NB4 (cell line): ENCODE results near the gene FXYD2.

Experiments used
- MYC ChIP-seq: IDR thresholded peaks from 2 replicates; pipeline ENCODE4 v1.6.1; 2011; ENCODE audit warnings: low read depth, low read length
- POLR2A ChIP-seq: IDR thresholded peaks from 2 replicates; pipeline ENCODE4 v1.6.1; 2011; ENCODE audit warnings: mild to moderate bottlenecking; ENCODE audit not compliant: insufficient read length; ENCODE audit errors: extremely low read depth
- TF ChIP-seq, protein P1 (sequence below): IDR thresholded peaks from one replicate; pipeline ENCODE4 v1.5.1; 2012; ENCODE audit warnings: low read depth, low read length
- TF ChIP-seq, protein P2 (sequence below): IDR thresholded peaks from 2 replicates; pipeline ENCODE4 v1.6.1; 2011; ENCODE audit warnings: low read depth, low read length

DNA sequence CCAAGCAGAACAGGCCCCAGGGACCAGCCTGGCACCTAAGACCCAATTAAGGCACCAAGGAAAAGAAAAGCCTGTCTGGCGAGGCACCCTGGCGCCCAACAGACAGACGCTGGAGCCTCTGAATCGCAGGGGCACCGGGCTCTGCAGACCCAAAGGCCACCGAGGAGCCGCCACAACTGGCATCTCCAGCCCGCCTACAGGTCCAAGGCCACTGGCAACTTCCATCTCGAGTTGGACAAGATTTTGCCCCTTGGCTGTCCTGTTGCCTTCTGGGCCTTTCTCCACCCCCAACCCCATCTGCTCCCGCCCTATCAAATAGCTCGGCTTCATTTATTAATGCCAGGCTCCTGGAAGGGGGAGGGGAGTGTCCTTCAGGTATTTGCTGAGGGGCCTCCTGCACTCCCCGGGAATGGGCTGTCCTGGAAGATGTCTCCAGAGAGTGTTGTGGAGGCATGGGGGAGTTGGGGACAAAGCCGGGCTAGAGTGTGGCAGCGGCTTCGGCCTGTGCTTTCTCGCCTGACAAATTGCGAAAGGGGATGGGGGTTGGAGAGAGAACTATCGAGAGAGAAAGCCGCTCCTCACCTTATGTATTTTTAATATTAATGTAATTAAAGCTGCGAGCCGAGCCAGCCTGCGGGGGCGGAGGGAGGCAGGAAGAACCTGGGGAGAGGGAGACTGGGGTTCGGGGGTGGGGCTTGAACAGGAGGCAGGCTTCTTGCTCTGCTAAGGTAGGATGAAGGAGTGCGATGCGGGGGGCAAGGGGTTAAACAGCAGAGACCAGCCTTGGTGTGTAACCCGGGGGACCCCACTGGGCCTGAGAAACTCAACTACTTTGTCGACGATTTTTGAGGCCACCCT lies 29.5 kb downstream of the FXYD2 start:
- TF ChIP-seq, protein P1, sequence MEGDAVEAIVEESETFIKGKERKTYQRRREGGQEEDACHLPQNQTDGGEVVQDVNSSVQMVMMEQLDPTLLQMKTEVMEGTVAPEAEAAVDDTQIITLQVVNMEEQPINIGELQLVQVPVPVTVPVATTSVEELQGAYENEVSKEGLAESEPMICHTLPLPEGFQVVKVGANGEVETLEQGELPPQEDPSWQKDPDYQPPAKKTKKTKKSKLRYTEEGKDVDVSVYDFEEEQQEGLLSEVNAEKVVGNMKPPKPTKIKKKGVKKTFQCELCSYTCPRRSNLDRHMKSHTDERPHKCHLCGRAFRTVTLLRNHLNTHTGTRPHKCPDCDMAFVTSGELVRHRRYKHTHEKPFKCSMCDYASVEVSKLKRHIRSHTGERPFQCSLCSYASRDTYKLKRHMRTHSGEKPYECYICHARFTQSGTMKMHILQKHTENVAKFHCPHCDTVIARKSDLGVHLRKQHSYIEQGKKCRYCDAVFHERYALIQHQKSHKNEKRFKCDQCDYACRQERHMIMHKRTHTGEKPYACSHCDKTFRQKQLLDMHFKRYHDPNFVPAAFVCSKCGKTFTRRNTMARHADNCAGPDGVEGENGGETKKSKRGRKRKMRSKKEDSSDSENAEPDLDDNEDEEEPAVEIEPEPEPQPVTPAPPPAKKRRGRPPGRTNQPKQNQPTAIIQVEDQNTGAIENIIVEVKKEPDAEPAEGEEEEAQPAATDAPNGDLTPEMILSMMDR, result no peak
- TF ChIP-seq, protein P2, sequence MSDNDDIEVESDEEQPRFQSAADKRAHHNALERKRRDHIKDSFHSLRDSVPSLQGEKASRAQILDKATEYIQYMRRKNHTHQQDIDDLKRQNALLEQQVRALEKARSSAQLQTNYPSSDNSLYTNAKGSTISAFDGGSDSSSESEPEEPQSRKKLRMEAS, result no peak
- no peak for TF ChIP-seq POLR2A
- no peak for TF ChIP-seq MYC
